Right lung (tissue), 5 donors: ENCODE measurements around the gene NUDT16L1. TPM values are rescaled to one million over a fixed set of nuclear protein-coding genes. Genes with fewer than 3 reads are reported as not detected.

ENCODE experiments used
- DNase-seq, 2 donors: peaks; one replicate each; pipeline ENCODE4 v3.0.0-alpha.2; 2013
- polyA plus RNA-seq, 5 donors: library from polyadenylated mRNA; unstranded; fragments of 120-200 nt; gene quantifications; one replicate each; pipeline versions ENCODE4 v1.2.1 to v1.2.3, GENCODE V29; 2013; ENCODE audit warnings: inconsistent platforms in 1 of 5, low replicate concordance in 1 of 5; ENCODE audit not compliant: insufficient read length in 5 of 5, insufficient read depth in 1 of 5

Gene NUDT16L1
- polyA plus RNA-seq, 5 donors, result 26.0 to 57.7 (median 31.2) TPM

DNA sequence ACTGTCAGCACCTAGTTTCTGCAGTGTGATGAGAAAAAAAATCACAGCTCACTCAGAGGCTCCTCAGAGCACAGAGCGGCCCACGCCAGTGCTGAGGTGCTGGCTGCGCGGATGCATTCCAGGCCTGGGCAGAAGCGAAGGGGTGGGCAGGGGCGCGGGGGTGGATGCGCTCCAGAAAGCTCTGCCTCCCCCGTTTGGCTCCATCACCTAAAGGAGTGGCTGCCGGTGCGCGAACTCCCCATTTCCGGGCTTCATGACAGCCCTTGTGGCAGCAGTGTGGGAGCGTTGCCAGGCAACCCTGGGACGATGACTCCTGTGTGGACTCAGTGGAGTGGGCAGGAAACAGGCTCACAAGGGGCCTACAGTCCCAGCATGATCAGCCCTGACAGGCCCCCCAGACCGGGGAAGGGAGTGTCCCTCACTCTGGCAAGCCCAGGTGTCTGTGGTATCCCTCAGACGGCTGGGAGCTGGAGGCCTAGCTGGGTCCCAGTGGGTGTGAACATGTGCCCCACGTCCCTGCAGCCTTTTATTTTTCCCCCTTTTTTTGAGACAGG is 32.8 kb upstream of the NUDT16L1 start:
- DNase-seq, result peak; percentile 48 to 52

DNA sequence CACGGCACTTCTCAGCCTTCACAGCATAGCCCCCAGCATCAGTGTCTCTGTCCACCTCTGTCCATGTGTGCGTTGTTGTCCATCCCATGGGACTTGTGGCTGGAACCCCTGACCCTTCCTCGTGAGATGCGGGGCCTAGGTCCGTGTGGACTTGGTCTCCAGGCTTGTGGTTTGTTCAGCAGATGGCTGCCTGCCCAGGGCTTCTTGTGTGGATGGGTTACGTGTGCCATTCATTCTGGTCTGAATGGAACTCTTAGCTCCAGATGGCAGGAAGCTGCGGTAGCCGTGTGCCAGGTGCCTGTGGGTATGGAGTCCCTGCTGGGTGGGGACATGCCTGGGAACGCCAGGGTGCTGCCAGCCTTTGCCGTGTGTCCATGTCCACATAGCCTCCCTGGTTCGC is 31.7 kb upstream of the NUDT16L1 start:
- DNase-seq, result no peak

DNA sequence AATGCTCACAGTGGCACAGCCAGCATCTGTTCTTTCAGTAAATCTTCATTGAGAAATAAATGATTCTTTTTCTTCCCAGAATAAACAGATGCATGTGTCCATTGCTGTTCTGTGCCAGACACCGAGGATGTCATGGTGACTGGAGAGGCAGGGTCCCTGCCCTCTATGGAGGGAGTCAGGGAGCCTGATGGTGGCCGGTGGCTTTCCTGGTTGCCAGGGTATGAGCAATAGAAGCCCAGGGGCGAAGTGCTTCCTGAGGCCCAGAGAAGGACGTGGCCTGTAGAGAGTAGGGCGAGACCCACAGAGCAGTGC is 29.9 kb upstream of the NUDT16L1 start:
- no peak for DNase-seq

DNA sequence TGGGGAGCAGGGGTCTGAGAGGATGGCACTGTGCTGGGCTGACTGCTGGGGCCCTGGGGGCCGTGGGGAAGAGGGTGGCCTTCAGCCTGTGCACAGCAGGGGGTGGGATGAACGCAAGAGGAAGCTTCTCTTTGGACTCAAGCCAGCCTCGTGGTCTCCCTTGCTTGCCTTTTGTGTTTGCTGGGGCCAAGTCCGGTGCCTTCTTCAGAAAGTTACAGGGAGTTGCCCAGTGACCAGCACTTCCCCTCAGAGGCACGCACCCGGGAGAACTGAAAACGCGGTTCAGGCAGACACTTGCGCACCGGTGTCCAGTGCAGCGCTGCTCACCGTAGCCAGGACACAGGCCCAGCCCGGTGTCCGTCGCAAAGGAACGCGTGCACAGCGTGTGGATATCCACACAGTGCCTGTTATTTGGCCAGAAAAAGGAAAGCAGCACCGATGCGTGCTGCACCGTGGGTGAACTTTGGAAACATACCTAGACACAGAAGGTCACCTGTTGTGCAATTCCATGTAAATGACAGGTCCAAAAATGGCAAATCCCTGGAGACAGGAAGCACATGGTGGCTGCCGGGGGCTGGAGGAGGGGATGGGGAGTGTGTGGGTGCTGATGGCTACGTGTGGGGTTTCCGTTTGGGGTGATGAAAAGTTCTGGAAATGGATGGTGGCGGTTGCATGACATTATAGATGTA is 29.4 kb upstream of the NUDT16L1 start:
- no peak for DNase-seq

DNA sequence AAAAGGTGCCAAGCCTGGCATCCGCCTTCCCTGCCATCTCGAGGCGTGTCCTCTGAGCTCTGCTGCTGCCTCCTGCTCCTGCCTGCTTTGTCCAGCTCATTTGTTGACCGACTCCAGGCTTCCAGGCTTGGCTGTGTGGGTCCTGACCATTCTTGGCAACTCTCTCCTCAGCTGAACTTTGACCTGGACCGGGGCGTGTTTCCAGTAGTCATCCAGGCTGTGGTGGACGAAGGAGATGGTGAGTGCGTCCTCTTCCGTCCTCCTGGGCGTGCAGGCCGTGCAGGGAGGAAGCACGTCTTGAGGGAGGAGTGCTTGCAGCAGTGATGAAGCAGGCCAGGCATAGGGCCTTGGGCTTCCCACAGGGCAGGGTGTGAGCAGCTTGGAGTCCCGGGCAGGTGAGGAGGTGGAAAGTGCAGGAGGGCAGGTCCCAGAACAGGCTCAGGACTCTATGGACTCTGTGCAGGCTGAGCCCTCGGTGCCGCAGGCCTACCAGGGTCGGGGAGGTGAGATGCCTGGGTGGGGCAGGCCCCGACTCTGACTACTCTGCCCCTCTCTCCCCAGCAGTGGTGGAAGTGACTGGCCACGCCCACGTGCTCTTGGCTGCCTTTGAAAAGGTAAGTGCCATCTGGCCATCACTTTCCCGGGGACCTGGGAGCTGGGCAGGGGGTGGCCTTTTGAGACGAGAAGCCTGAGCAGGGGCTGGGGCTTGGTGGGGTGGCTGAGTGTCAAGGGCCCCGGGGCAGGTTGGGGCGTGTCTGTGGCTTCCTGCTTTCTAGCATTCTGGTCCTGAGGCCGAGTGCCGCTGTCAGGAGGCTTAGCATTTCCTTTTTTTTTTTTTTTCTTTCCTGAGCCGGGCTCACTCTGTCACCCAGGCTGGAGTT is 28.6 kb upstream of the NUDT16L1 start:
- no peak for DNase-seq

DNA sequence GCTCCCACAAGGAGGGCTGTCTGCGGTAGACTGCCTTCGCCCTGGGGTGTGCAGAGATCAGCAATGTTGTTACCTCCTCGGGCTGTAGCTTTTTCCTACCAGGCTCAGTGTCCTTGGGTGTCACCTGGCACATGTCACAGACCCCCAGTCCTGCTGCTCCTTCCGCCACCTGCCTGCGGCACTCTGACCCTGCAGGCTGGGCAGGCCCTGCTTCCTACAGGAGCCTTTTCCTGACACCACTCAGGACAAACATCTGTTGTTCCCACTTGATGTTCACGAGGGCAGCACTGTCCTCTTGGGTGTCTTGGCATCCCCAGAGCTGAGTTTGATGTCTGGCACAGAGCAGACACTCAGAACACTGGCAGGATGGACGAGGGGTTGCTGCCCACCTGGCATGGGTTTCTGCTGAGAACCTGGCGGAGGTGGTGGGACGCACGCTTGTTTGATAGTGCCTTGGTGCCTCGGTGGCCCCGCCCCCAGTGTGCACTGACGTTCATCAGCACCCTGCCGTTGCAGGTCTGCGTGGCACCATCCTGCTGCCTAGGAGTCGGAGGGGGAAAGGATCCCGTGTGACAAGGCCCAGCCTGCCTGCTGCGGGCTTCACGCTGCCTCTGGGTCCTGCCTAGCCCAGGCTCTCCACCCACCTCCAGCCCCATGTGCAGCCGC is 26.7 kb upstream of the NUDT16L1 start:
- DNase-seq, result no peak

DNA sequence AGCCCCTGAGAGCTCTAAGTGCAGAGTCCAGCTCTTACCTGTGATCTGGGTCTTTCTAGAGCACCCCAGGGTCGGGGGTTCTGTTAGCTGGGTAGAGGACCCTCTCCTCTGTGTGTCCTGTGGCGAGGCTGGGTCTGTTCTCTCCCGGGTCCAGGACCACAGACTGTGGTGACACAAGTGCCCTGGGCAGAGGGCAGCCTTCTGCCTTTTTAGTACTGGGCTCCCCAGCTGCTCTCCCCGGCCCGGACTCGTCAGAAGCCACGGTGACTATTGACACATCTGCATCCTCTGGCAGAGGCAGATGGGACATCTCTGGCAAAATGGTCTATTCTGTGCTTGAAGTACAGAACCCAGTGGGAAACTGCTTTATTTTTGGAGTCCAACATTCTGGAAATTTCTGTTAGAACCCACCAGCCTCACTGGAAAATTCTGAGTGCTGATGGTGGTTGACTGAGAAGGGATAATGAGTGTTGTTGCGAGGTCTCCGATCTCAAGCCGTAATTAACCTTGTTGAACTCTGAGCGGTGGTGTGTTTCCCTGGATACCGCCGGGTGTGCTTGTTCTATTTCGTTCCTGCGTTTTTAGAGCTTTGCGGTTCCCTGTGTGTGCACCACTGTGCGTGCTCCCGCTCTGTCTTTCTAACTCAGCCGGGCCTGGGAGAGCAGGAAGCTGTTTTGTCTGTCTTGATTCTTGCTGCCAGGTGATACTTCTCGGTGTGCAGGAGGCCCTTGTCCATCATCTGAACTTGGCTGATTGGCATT is 26.0 kb upstream of the NUDT16L1 start:
- no peak for DNase-seq

DNA sequence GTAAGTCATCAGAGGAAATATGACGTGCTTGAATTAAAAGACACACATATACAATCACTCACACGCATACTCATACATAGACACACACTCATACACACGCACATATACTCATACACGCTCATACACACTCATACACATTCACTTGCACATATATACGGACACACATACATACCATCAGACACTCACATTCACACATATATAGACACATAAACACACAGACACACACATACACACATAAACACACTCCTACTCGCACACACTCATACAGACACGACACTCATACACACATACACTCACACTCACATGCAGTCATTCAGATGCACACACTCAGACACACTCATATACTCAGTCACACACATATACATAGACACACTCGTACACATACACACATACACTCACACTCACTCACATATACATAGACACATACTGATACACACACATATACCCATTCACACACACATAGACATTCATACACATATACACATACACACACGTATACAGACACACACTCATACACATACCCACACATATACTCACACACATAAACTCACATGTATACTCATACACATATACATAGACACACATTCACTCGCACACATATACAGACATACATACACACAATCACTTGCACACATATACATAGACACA is 24.9 kb upstream of the NUDT16L1 start:
- DNase-seq, result no peak

DNA sequence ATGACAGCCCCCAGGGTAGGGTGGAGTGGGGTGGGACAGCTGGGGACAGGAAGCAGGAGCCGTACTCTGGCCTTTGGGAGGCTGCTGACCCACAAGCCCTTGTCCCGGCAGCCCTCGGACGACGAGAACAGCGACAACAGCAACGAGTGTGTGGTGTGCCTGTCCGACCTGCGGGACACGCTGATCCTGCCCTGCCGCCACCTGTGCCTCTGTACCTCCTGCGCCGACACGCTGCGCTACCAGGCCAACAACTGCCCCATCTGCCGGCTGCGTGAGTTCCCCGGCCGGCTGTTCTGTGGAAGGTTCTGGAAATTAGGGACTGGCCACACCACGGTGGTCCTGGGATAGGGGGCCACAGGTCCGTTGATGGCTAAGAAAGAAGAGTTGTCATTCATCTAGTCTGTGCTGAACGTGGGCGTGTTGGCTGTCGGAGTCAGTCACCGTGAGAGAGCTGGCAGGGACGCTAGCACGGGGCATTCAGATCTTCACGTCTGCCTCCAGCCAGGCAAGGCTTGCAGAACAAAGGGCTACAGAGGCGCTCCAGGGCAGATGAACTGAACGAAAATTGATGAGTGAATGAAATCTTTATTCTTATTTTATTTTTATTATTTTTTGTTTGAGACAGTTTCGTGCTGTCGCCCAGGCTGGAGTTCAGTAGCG is 19.8 kb upstream of the NUDT16L1 start:
- DNase-seq, result no peak

DNA sequence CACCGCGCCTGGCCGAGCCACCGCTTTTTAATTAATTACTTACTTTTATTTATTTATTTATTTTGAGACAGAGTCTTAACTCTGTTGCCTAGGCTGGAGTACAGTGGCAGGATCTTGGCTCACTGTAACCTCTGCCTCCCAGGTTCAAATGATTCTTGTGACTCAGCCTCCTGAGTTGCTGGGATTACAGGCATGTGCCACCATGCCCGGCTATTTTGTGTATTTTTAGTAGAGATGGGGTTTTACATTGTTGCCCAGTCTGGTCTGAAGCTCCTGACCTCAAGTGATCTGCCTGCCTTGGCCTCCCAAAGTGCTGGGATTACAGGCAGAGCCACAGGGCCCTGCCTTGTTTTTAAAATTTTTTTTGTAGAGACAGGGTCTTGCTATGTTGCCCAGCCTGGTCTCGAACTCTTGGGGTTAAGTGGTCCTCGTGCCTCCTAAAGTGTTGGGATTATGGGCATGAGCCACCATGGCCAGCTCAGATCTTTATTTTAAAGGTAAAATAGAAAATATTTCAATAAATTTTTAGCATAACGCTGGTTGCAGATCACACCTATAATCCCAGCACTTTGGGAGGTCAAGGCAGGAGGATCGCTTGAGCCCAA is 18.3 kb upstream of the NUDT16L1 start:
- DNase-seq, result no peak

DNA sequence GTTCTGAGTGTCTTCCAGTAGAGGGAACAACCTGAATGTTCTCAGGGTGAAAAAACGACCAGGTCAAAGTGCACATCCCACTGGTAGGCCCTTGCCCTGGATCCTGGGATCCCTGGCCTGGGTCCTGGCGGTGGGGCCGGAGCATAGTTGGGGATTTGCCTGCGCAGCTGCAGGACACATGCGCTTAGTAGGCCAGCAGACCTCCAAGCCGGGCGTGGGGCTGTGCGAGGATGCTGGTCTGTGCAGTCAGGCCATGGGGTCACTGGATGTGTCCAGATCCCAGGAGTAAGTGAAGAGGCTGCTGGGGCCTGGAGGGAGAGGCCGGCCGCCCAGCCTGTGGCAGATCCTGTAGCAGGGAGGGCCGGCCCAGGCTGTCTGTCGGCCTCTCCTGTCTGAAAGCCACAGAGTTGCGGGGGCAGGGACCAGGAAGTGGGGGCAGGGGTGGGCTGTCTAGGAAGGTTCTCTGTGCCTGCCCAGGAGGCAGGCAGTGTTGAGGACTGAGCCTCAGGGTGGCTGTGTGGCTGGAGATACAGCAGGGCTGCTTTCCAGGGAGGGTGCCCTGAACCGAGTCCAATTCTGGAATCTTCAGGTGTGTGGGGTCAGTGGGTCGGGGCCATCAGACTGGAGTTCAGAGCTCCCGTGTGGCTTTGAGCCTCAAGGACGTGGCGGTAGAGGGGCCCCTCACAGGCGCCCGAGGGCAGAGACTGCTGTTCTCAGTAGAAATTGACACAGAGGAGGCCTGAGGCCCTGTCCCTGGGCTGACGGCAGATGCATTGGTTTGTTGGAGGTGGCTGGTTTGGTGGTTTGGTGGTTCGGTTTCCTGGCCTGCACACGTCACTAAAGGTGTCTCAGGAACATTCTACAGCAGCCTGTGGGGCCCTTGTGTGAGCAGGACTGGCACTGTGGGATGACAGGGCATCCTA is 17.2 kb upstream of the NUDT16L1 start:
- DNase-seq, result no peak

DNA sequence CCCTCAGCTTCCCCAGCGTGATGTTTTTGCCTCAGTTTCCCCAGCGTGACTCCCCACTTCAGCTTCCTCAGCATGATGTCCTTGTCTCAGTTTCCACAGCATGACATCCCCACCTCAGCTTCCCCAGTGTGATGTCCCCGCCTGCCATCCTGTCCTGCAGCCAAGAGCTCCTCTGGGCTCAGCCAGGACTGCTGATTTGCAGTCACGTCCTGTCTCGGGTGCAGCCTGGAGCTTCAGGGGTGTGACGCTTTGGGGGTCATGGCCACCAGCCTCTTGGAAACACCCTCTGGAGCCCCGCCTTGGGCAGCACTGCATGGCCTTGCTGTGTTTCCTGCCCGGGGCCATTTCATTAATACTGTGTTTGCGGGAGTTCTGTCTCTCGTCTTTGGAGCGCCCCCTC is 16.5 kb upstream of the NUDT16L1 start:
- no peak for DNase-seq

DNA sequence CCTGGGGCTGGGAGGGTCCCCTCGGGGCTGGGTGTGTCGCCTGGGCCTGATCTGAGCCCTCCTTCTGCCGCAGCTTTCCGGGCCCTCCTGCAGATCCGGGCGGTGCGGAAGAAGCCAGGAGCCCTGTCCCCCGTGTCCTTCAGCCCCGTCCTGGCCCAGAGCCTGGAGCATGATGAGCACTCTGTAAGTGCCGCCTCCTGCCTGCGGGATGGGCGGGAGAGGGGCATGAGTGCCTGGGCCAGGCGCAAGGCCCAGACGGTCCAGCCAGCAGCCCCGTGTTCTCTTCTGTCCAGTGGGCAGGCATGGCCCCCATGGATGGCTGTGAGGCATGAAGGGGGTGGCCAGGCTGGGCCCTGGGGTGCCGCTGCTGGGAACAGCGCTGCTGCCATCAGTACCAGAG is 16.0 kb upstream of the NUDT16L1 start:
- DNase-seq, result no peak

DNA sequence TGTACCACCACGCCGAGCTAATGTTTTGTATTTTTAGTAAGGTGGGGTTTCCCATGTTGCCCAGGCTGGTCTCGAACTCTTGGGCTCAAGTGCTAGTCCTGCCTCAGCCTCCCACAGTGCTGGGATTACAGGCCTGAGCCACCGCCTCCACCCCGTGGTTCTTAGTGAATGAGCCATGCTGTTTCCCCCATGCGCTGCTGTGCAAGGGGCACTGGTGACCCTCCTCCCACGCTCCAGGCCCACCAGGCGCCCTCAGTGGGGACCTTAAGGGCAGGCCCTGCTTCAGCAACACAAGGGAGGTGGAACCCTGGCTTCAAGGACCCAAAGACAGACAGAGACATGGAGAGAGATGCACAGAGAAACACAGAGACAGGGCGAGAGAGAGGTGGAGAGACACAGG is 15.4 kb upstream of the NUDT16L1 start:
- no peak for DNase-seq

DNA sequence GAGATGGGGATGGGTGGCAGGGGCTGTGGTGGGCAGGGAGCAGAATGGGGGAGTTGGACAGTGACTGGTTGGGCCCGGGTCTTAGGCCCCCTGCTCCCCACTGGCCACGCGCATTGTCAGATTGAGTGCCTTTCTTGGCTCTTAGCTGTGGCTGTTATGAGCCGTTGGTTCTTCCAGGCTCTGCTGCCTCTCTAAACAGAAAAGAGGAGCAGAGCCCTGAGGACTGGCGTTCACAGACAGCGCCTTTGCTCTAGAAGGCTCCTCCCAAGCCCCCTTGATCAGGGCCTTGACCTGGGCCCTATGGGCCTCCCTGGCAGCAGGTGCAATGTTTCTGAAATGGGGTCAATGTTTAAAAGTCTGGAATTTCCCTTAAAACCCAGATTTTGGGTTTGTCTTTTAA is 14.8 kb upstream of the NUDT16L1 start:
- no peak for DNase-seq

DNA sequence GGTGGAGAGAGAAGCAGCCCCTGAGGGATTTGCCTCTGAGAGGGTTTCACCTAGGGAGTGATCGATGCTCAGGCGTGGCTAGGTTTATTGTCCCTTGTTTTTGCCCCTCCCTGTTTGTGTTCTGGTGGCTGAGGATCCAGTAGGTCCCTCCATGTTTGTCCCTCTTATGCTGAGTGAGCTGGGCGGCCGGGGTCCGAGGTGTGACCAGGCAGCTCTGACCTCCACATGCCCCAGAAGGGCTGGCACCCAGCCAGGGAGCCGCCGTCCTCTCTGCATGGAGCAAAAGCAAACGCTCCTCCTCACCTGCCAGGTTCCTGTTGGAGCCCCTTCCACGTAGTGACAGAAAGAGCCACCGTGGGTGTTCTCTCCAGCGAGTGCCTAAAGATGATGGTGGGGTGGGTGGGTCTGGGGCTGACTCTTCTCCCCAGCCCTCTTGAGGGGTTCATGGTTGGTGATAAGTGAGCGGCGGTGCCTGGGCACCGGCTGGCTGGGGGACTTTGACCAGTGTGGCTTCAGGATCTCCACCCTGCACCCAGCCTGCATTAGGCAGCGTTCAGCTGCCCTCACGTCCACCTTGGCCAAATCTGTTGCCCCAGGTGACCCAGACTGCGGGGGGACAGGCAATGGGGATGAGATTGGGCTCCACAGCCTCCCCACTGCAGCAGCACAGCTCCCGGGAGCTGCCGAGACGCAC is 14.1 kb upstream of the NUDT16L1 start:
- DNase-seq, result no peak

DNA sequence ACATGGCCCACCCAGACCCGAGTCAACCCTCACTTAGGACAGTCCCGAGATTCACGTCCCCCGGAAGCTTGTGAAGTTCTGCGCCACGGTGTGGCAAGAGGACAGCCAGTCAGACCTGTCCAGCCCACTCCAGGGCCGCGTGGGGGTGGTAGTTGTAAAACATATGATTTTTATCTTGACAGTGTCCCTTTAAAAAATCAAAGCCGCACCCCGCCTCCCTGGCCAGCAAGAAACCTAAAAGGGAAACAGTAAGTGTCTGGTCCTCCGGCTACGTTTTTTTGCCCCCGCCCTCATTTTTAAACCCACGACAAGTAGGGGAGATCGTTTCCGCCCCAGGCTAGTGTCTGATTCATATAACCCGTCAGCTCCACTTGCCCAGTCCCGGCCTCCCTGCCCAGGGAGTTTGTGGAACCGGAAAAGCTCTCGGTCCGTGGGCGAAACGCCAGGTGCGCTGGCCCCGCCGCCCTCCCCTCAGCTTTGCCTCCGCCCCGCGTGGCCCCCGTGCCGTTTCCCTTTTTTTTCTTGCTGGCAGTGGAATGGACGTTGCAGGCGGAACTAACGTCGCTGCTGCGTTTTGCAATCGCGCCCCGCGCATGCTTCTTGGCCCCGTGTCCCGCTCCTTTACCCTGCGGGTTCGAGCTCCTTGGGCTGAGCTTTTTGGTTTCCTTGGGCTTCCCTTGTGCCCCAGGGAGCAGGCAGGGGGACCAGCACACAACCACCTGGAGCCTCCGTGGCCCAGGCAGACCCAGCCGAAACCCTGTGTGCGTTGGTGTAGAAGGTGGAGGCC is 13.3 kb upstream of the NUDT16L1 start:
- DNase-seq, result peak; percentile 60 to 64
